ENCODE measurements around the gene ITGB2. TPM values are rescaled to one million over a fixed set of nuclear protein-coding genes. Genes with fewer than 3 reads are reported as not detected.

The ITGB2 gene
- total RNA-seq, 4 donors from 2014 or later: 55.8 to 1,044 (median 162) TPM

DNA sequence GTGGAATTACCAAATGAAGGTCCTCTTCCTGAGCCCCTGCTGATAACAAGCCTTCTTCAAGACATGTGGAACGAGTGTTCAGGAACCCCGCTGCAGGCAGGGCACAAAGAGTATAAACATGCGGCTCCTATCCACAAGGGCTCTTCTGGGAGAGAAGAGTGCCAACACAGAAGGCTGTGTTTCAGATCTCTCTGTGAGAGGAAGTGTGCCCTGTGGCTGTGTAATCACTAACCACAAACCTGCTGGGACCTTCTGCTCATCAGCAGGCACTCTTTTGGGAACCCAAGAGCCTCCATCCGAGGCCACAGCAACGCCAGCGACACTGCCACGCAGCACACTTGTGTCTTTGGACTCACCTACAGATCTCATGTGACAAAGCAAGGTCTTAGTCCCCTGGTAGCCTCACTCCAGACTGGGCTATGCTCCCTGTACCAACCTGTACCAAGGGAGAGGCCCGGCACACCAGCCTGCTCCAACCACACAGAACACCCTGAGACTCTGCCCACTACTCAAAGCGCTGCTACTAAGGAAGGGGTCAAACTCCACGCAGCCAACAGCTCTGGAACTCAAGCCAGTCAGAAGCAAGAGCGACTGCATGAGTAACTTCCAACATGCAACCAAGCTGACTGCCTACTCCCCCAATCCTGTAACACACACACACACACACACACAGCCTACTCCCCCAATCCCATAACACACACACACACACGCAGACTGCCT lies 55.0 kb downstream of the ITGB2 start:
- TF ChIP-seq, protein P1, sequence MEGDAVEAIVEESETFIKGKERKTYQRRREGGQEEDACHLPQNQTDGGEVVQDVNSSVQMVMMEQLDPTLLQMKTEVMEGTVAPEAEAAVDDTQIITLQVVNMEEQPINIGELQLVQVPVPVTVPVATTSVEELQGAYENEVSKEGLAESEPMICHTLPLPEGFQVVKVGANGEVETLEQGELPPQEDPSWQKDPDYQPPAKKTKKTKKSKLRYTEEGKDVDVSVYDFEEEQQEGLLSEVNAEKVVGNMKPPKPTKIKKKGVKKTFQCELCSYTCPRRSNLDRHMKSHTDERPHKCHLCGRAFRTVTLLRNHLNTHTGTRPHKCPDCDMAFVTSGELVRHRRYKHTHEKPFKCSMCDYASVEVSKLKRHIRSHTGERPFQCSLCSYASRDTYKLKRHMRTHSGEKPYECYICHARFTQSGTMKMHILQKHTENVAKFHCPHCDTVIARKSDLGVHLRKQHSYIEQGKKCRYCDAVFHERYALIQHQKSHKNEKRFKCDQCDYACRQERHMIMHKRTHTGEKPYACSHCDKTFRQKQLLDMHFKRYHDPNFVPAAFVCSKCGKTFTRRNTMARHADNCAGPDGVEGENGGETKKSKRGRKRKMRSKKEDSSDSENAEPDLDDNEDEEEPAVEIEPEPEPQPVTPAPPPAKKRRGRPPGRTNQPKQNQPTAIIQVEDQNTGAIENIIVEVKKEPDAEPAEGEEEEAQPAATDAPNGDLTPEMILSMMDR (IDR thresholded peaks at IDR 0.05; ENCODE audit: low read depth): no peak

DNA sequence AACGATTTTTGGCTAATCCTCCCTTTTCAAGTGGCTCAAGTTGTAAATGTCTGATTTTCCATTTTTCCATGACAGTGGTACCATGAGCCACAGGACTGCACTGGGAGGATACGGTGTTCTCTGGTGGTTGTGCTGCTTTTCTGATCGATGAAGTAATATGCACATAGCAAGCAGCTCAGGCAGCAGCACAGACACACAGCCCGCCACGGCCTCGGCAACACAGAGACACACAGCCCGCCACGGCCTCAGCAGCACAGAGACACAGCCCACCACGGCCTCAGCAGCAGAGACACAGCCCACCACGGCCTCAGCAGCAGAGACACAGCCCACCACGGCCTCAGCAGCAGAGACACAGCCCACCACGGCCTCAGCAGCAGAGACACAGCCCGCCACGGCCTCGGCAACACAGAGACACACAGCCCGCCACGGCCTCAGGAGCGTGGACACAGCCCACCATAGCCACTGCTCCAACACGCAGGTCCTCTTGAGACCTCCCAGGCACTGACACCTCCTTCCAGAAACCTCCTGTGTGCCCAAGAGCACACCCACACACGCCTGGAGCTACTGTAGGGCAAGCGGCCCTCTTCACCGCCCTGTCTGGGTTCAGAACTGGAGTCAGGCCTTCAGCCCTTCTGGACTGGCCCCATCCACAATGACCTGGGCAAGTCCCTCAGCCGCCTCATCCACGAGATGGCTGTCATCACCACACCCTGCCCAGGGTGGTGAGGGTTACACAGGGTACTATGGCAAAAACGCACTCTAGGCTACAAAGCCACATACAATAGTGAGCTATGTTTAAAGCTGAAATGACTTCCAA lies 57.6 kb downstream of the ITGB2 start:
- TF ChIP-seq, protein P1 (IDR thresholded peaks at IDR 0.05; ENCODE audit: low read depth): no peak

DNA sequence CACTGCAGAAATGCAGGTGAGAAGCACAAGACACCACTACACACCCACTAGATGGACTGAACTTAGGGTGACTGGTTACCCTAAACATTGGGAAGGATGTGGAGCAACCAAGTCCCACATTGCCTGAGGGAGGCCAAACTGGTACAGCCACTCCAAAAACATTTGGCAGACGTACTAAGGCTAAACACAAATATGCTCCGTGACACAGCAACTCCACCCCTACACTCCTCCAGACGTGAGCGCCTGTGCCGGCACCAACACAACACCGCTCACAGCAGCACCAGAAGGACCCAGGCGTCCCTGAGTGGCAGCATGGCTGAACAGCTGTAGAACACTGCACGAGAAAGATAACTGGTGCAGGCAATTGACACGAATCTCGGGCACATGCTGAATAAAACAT lies 61.9 kb downstream of the ITGB2 start:
- TF ChIP-seq, protein P1 (IDR thresholded peaks at IDR 0.05; ENCODE audit: low read depth): no peak

DNA sequence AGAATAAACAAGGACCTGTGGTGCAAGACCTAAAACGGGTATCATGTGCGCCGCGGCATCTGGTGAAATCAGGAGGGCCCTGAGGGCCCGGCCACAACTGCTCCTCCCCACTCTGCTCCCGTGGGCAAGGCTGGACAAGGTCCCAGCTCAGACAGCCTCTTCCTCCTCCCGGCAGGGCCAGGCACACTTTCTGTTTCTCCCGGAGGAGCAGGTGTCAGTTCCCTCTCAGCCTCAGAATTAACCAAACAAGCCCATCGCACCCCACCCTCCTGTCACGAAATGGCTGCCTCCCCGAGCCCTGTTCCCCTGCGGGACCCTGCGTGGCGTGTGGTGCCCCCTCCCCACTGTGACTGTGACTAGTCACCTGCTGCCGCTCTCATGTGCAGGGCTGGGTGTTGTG lies 62.4 kb downstream of the ITGB2 start:
- TF ChIP-seq, protein P1 (IDR thresholded peaks at IDR 0.05; ENCODE audit: low read depth): no peak

DNA sequence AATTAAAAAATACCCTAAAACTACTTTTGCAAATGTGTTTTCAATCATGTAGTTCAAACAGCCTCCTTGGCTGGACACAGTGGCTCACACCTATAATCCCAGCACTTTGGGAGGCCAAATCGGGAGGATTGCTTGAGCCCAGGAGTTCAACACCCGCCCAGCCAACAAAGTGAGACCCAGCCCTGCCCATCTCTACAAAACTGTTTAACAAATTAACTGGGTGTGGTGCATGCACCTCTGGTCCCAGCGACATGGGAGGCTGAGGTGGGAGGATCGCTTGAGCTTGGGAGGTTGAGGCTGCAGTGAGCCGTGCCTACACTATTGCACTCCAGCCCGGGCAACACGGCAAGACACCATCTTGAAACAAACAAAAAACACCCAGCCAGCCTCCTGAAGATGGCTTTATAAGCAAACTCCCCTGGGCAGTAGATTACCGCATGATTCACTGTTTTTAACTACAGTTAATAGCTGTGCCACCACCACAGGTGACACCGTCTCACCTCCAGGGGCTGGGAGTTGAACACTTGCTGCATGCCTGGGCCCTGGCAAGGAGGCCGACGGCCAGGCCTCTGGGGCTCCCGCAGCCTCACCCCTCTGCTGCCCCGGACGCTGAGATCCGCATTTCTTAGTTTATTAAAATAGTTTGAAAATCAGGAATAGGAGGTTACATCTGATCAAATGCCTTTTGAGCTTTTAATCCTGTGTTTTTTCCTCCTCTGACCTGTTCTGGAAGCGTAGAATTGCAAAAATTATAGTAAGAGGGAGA lies 63.4 kb downstream of the ITGB2 start:
- TF ChIP-seq, protein P1 (IDR thresholded peaks at IDR 0.05; ENCODE audit: low read depth): no peak

DNA sequence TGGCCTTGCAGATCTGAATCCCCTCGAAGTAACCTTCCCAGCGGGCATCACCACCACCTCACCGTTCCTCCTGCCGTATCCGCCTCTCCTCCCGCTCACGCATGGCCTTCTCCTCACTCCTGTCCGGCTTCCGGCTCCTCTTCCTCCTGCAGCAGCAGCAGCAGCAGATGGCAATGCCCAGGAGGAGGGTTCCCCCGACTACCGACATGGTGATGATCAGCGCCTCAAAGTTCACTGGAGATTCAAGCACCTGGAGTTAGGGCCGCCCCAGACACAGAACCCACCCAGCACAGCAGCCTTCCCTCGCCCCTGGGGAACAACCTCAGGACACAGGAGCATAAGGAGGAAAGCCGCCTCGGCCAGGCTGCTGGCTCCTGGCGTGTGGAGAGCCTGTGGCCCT lies 64.6 kb downstream of the ITGB2 start:
- TF ChIP-seq, protein P1 (IDR thresholded peaks at IDR 0.05; ENCODE audit: low read depth): no peak

DNA sequence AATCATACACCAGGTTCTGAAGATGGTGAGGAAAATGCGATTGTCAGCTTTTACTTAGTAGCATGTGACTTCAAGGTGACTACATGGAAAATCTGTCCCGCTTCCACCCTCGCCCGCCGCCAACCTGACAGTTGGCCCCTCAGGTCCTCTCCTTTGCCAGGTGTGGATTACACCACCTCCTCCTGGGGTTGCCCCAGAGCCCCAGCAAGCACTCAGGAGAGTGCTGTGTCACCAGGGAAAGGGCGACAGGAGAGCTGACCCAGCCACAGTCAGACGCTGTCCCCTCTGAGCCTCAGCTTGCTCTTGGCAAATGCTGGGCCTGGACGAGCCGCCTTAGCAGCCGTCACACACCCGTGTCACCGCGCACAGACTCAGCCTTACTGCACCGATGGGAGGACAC lies 65.1 kb downstream of the ITGB2 start:
- TF ChIP-seq, protein P1 (IDR thresholded peaks at IDR 0.05; ENCODE audit: low read depth): no peak
